ENCODE results near the gene ANKRD39.
A peak's percentile ranks its signal among the peaks of the same experiment; 100 is the strongest.

DNA sequence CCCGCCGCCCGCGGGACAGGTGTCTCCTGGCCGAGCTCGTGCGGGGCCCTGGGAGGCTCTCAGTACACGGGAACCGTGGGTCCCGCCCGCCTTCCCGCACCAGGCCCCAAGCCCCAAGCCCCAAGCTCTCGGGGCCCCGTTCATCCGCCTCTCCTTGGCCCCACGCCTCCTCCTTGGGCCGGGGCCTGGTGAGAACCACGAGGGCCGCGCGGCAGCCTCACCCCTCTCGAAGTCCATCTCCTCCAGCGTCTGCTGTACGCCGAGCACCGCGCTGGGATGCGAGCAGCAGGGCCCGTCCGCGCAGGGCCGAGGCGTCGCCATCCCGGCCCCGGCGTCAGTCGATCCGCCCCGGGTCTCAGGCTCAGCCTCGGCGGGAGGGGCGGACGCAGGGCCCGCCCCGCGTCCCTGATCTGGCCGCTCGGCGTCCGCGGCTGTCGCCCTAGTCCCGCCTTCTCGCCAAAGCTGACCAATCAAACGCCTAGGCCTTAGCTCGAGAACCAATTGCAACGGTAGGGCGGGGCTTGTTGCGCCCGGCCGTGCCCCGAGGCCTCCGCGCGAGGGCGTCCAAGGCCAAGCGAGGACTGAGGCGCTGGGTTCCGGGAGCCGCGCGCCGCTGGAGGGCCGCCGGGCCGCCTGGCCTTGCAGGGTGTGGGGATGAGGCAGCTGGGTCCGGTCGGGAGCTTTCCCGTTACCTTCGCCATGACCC lies at the start of gene ANKRD39:
- peak; percentile 95 for TF ChIP-seq CTCF (IDR thresholded peaks at IDR 0.05)
- peak; percentile 60; the same call in 1 of the 2 replicates for TF ChIP-seq POLR2AphosphoS5 (IDR thresholded peaks at IDR 0.05; ENCODE audit: low read depth, low read length)
